WTC11 (cell line): ENCODE results near the gene ZNF398. TPM values are rescaled to one million over a fixed set of nuclear protein-coding genes. Genes with fewer than 3 reads are reported as not detected.

ENCODE experiments used
- CREM ChIP-seq: sonication (generic); formaldehyde crosslinking; IDR thresholded peaks from 2 replicates; pipeline ENCODE4 v1.8.1; 2022; ENCODE audit warnings: mild to moderate bottlenecking, missing genetic modification reagents, moderate library complexity
- FOXJ3 ChIP-seq: sonication (generic); formaldehyde crosslinking; IDR thresholded peaks from 2 replicates; pipeline ENCODE4 v1.9.0; 2021; ENCODE audit warnings: missing genetic modification reagents, mild to moderate bottlenecking, borderline replicate concordance
- FOXK1 ChIP-seq: sonication (generic); formaldehyde crosslinking; IDR thresholded peaks from 2 replicates; pipeline ENCODE4 v1.8.0; 2022; ENCODE audit warnings: mild to moderate bottlenecking, moderate library complexity, missing genetic modification reagents
- GRHL2 ChIP-seq: fragments of 250-450 bp; sonication (Bioruptor Pico); IDR thresholded peaks from 2 replicates; pipeline ENCODE4 v1.8.0; 2022; ENCODE audit warnings: mild to moderate bottlenecking, moderate library complexity; ENCODE audit not compliant: insufficient replicate concordance, severe bottlenecking
- IRF2 ChIP-seq: sonication (generic); formaldehyde crosslinking; IDR thresholded peaks from 2 replicates; pipeline ENCODE4 v1.8.0; 2022; ENCODE audit warnings: low read depth, missing genetic modification reagents, borderline replicate concordance
- JUN ChIP-seq: sonication (generic); formaldehyde crosslinking; IDR thresholded peaks from 2 replicates; pipeline ENCODE4 v1.8.0; 2023; ENCODE audit warnings: mild to moderate bottlenecking, missing genetic modification reagents
- MXD4 ChIP-seq: fragments of 250-450 bp; sonication (Bioruptor Pico); IDR thresholded peaks from 2 replicates; pipeline ENCODE4 v1.8.0; 2021; ENCODE audit warnings: mild to moderate bottlenecking, moderate library complexity, borderline replicate concordance
- MYBL2 ChIP-seq: sonication (generic); formaldehyde crosslinking; IDR thresholded peaks from 2 replicates; pipeline ENCODE4 v1.8.1; 2023; ENCODE audit warnings: mild to moderate bottlenecking, moderate library complexity, missing genetic modification reagents
- NFE2L1 ChIP-seq: sonication (generic); formaldehyde crosslinking; IDR thresholded peaks from 2 replicates; pipeline ENCODE4 v1.8.1; 2023; ENCODE audit warnings: missing genetic modification reagents
- NR2C2 ChIP-seq: sonication (generic); formaldehyde crosslinking; IDR thresholded peaks from 2 replicates; pipeline ENCODE4 v1.8.0; 2022; ENCODE audit warnings: mild to moderate bottlenecking, missing genetic modification reagents
- RELA ChIP-seq: sonication (generic); formaldehyde crosslinking; IDR thresholded peaks from 2 replicates; pipeline ENCODE4 v1.8.1; 2022; ENCODE audit warnings: missing genetic modification reagents, mild to moderate bottlenecking, borderline replicate concordance
- RORB ChIP-seq: fragments of 250-450 bp; sonication (Bioruptor Pico); IDR thresholded peaks from 2 replicates; pipeline ENCODE4 v1.9.0; 2021; ENCODE audit warnings: mild to moderate bottlenecking
- SMAD4 ChIP-seq: sonication (generic); formaldehyde crosslinking; IDR thresholded peaks from 2 replicates; pipeline ENCODE4 v1.8.0; 2022; ENCODE audit warnings: mild to moderate bottlenecking, missing genetic modification reagents
- SOX15 ChIP-seq: fragments of 250-450 bp; sonication (Bioruptor Pico); IDR thresholded peaks from 2 replicates; pipeline ENCODE4 v1.9.0; 2021; ENCODE audit warnings: mild to moderate bottlenecking
- TP53 ChIP-seq: sonication (generic); formaldehyde crosslinking; IDR thresholded peaks from 2 replicates; pipeline ENCODE4 v1.8.1; 2023; ENCODE audit warnings: mild to moderate bottlenecking, missing genetic modification reagents
- ZBTB21 ChIP-seq: sonication (generic); formaldehyde crosslinking; IDR thresholded peaks from 2 replicates; pipeline ENCODE4 v1.8.1; 2023; ENCODE audit warnings: mild to moderate bottlenecking, missing genetic modification reagents, borderline replicate concordance
- ZNF121 ChIP-seq: sonication (generic); formaldehyde crosslinking; IDR thresholded peaks from 2 replicates; pipeline ENCODE4 v1.8.0; 2023; ENCODE audit warnings: missing genetic modification reagents
- ZNF138 ChIP-seq: sonication (generic); formaldehyde crosslinking; conservative IDR thresholded peaks from 2 replicates; pipeline ENCODE4 v1.8.1; 2022; ENCODE audit warnings: mild to moderate bottlenecking, moderate library complexity, missing genetic modification reagents
- ZNF232 ChIP-seq: sonication (generic); formaldehyde crosslinking; IDR thresholded peaks from 2 replicates; pipeline ENCODE4 v1.8.0; 2022; ENCODE audit warnings: mild to moderate bottlenecking, missing genetic modification reagents
- ZNF671 ChIP-seq: fragments of 250-450 bp; sonication (Bioruptor Pico); IDR thresholded peaks from 2 replicates; pipeline ENCODE4 v1.8.0; 2021; ENCODE audit warnings: mild to moderate bottlenecking
- total RNA-seq: library from RNA; stranded (reverse); gene quantifications from 3 replicates; pipeline ENCODE4 v1.2.3, GENCODE V29; 2021
- TF ChIP-seq, protein P1 (sequence below): sonication (generic); formaldehyde crosslinking; IDR thresholded peaks from 2 replicates; pipeline ENCODE4 v1.8.0; 2023; ENCODE audit warnings: mild to moderate bottlenecking, missing genetic modification reagents
- TF ChIP-seq, protein P2 (sequence below): sonication (generic); formaldehyde crosslinking; IDR thresholded peaks from 2 replicates; pipeline ENCODE4 v1.8.1; 2023; ENCODE audit warnings: mild to moderate bottlenecking, missing genetic modification reagents, moderate library complexity
- TF ChIP-seq, protein P3 (sequence below): sonication (generic); formaldehyde crosslinking; IDR thresholded peaks from 2 replicates; pipeline ENCODE4 v1.8.0; 2023; ENCODE audit warnings: missing genetic modification reagents
- TF ChIP-seq, protein P4 (sequence below): sonication (generic); formaldehyde crosslinking; IDR thresholded peaks from 2 replicates; pipeline ENCODE4 v1.8.0; 2022; ENCODE audit warnings: mild to moderate bottlenecking, missing genetic modification reagents
- TF ChIP-seq, protein P5 (sequence below): sonication (generic); formaldehyde crosslinking; IDR thresholded peaks from 2 replicates; pipeline ENCODE4 v1.8.1; 2023; ENCODE audit warnings: mild to moderate bottlenecking, moderate library complexity, missing genetic modification reagents
- TF ChIP-seq, protein P6 (sequence below): sonication (generic); formaldehyde crosslinking; IDR thresholded peaks from 2 replicates; pipeline ENCODE4 v1.8.1; 2022; ENCODE audit warnings: mild to moderate bottlenecking, moderate library complexity, missing genetic modification reagents
- TF ChIP-seq, protein P7 (sequence below): fragments of 250-450 bp; sonication (Bioruptor Pico); conservative IDR thresholded peaks from 2 replicates; pipeline ENCODE4 v1.9.0; 2021; ENCODE audit warnings: mild to moderate bottlenecking
- TF ChIP-seq, protein P8 (sequence below): sonication (generic); formaldehyde crosslinking; IDR thresholded peaks from 2 replicates; pipeline ENCODE4 v1.8.1; 2023; ENCODE audit warnings: mild to moderate bottlenecking, missing genetic modification reagents, moderate library complexity

ZNF398 gene
- total RNA-seq, 1 experiment from 2014 or later: 63.2 TPM

DNA sequence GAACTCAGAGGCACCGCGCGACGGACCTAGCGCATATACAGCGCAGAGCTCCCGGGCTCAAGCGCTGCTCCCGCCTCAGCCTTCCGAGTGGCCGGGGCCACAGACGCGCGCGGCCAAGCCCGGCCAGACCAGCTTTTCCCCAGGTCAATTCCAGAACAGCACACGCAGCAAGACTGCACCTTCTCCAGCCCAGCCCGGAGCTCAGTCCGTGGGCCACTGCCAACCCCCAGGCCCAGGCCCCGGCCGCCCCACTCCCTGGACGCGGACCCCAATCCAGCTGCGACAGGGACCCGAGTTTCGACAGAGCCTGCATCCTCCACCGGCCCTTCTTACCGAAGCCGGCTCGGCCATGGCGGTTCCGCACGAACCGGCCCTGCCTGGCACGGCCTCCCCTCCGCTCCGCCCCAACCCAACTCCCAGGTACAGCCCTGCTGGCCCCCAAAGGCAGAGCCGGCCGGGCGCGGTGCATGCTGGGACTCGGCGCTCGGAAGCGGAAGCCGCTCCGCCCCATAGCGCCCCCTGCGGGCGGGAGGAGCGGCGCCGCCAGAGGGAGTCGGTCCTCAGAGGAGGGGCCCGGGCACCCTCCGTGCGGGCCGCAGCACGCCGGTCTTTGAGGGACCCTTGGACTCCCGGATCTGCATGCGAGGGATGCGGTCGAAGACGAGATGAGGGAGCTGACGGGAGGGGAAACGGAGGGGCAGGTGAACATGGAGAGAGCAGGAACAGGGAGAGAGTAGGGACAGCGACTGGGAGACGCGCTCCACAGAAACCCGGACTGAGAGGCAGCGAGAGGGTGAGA lies 21.2 kb upstream of the ZNF398 start, which contains the start of gene ZNF425 (continued):
- TF ChIP-seq, protein P1, sequence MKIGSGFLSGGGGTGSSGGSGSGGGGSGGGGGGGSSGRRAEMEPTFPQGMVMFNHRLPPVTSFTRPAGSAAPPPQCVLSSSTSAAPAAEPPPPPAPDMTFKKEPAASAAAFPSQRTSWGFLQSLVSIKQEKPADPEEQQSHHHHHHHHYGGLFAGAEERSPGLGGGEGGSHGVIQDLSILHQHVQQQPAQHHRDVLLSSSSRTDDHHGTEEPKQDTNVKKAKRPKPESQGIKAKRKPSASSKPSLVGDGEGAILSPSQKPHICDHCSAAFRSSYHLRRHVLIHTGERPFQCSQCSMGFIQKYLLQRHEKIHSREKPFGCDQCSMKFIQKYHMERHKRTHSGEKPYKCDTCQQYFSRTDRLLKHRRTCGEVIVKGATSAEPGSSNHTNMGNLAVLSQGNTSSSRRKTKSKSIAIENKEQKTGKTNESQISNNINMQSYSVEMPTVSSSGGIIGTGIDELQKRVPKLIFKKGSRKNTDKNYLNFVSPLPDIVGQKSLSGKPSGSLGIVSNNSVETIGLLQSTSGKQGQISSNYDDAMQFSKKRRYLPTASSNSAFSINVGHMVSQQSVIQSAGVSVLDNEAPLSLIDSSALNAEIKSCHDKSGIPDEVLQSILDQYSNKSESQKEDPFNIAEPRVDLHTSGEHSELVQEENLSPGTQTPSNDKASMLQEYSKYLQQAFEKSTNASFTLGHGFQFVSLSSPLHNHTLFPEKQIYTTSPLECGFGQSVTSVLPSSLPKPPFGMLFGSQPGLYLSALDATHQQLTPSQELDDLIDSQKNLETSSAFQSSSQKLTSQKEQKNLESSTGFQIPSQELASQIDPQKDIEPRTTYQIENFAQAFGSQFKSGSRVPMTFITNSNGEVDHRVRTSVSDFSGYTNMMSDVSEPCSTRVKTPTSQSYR (CRISPR knock-in tag): peak; percentile 83; the same call in 1 of the 2 replicates
- TF ChIP-seq SOX15 (CRISPR knock-in tag) (no peak), RELA (CRISPR knock-in tag) (peak; percentile 89), RORB (no peak), ZNF138 (CRISPR knock-in tag) (peak; percentile 81), SMAD4 (CRISPR knock-in tag) (peak; percentile 60; the same call in 1 of the 2 replicates), GRHL2 (CRISPR knock-in tag) (no peak), TP53 (peak; percentile 81; the same call in 1 of the 2 replicates), MYBL2 (CRISPR knock-in tag) (peak; percentile 96; the same call in 1 of the 2 replicates), ZBTB21 (peak; percentile 77; the same call in 1 of the 2 replicates), IRF2 (0 out of 2 replicates have a peak, but pooled peaks have one; percentile 36), CREM (CRISPR knock-in tag) (peak; percentile 83; the same call in 1 of the 2 replicates), ZNF121 (CRISPR knock-in tag) (no peak; the same call in 1 of the 2 replicates), NR2C2 (CRISPR knock-in tag) (no peak), ZNF671 (CRISPR knock-in tag) (no peak; the same call in 1 of the 2 replicates), ZNF232 (peak; percentile 7; the same call in 1 of the 2 replicates), NFE2L1 (peak; percentile 70), JUN (CRISPR knock-in tag) (peak; percentile 66; the same call in 1 of the 2 replicates), FOXK1 (CRISPR knock-in tag) (peak; percentile 89), MXD4 (CRISPR knock-in tag) (no peak), FOXJ3 (0 out of 2 replicates have a peak, but pooled peaks have one; percentile 57)
- TF ChIP-seq, protein P2, sequence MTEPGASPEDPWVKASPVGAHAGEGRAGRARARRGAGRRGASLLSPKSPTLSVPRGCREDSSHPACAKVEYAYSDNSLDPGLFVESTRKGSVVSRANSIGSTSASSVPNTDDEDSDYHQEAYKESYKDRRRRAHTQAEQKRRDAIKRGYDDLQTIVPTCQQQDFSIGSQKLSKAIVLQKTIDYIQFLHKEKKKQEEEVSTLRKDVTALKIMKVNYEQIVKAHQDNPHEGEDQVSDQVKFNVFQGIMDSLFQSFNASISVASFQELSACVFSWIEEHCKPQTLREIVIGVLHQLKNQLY: no peak
- TF ChIP-seq, protein P3, sequence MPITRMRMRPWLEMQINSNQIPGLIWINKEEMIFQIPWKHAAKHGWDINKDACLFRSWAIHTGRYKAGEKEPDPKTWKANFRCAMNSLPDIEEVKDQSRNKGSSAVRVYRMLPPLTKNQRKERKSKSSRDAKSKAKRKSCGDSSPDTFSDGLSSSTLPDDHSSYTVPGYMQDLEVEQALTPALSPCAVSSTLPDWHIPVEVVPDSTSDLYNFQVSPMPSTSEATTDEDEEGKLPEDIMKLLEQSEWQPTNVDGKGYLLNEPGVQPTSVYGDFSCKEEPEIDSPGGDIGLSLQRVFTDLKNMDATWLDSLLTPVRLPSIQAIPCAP: no peak
- TF ChIP-seq, protein P4, sequence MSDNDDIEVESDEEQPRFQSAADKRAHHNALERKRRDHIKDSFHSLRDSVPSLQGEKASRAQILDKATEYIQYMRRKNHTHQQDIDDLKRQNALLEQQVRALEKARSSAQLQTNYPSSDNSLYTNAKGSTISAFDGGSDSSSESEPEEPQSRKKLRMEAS (CRISPR knock-in tag): peak; percentile 94
- TF ChIP-seq, protein P5, sequence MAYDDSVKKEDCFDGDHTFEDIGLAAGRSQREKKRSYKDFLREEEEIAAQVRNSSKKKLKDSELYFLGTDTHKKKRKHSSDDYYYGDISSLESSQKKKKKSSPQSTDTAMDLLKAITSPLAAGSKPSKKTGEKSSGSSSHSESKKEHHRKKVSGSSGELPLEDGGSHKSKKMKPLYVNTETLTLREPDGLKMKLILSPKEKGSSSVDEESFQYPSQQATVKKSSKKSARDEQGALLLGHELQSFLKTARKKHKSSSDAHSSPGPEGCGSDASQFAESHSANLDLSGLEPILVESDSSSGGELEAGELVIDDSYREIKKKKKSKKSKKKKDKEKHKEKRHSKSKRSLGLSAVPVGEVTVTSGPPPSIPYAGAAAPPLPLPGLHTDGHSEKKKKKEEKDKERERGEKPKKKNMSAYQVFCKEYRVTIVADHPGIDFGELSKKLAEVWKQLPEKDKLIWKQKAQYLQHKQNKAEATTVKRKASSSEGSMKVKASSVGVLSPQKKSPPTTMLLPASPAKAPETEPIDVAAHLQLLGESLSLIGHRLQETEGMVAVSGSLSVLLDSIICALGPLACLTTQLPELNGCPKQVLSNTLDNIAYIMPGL (CRISPR knock-in tag): peak; percentile 100
- TF ChIP-seq, protein P6, sequence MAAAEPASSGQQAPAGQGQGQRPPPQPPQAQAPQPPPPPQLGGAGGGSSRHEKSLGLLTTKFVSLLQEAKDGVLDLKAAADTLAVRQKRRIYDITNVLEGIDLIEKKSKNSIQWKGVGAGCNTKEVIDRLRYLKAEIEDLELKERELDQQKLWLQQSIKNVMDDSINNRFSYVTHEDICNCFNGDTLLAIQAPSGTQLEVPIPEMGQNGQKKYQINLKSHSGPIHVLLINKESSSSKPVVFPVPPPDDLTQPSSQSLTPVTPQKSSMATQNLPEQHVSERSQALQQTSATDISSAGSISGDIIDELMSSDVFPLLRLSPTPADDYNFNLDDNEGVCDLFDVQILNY (CRISPR knock-in tag): peak; percentile 18; the same call in 1 of the 2 replicates
- TF ChIP-seq, protein P7, sequence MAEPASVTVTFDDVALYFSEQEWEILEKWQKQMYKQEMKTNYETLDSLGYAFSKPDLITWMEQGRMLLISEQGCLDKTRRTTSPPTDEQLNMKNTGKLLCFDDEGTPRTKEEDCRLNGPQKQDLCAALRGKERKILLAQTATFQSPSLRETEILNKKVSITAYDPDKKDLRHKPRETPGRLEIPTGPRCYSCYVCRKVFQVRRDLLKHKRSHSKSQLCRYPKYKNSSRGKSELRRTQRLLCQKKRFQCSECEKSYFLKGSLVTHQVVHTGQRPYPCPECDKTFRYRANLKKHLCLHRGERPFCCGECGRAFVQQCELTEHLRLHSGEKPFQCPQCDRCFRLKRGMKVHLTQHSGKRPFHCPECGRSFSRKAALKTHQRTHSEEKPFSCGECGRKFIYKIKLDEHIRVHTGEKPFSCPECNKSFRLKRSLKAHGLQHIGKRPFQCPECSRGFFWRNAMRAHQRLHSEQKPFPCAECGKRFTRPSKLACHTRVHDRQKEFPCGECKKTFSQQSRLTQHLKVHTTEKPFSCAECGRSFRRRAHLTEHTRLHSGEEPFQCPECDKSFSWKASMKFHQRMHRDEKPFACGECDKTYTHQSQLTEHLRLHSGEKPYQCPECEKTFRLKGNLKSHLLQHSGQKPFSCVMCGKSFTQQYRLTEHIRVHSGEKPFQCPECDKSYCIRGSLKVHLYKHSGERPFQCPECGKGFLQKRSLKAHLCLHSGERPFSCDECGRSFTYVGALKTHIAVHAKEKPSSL (CRISPR knock-in tag): 0 out of 2 replicates have a peak, but pooled peaks have one; percentile 63
- TF ChIP-seq, protein P8, sequence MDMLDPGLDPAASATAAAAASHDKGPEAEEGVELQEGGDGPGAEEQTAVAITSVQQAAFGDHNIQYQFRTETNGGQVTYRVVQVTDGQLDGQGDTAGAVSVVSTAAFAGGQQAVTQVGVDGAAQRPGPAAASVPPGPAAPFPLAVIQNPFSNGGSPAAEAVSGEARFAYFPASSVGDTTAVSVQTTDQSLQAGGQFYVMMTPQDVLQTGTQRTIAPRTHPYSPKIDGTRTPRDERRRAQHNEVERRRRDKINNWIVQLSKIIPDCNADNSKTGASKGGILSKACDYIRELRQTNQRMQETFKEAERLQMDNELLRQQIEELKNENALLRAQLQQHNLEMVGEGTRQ (CRISPR knock-in tag): no peak
